Measurements from ENCODE around the gene PELI2.

The PELI2 gene

DNA sequence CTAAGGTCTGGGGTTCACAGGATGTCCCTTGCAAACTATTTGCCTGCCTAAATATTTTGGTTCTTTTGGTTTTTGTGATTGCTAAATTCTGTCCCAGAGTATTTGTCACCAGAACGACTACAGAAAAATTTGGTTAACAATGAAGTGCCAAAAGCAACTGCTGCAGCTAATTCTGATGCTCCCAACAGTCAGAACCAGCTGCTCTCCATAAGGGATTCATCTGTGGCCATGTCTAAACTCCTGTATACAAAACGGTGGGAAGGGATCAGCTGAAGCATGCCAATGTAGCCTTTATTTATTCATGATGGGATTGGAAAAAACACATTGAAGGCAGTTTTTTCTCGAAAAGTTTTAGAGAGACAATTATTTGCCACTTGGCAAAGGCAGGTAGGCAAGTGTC, 29.3 kb upstream of the PELI2 start:
- Histone ChIP-seq H2BK12ac (ENCODE audit: low read length) (no peak overlapping the region), H3K9me3 (replicated peaks in 1 of 2; ENCODE audit: control insufficient read depth in 2 of 2, insufficient read depth in 1 of 2, low read depth in 1 of 2, low read length in 2 of 2) (no peaks in the 10 kb centered on the region), H4K91ac (ENCODE audit: low read depth, low read length, poor library complexity) (no peak overlapping the region), H3K4me2 (ENCODE audit: insufficient read depth, low read length, poor library complexity, severe bottlenecking) (no peak overlapping the region), H2AFZ (ENCODE audit: low read length) (peak overlapping the region; percentile 13), H2AK5ac (ENCODE audit: low read depth, low read length) (no peak overlapping the region), H3K9ac (ENCODE audit: low read depth, low read length, poor library complexity) (no peak overlapping the region), H3K18ac (ENCODE audit: low read length) (no peak overlapping the region), H3K14ac (ENCODE audit: low read length) (no peak overlapping the region), H3K4me1 (ENCODE audit: control insufficient read depth in 2 of 2, insufficient read depth in 1 of 2, low read depth in 1 of 2, low read length in 2 of 2) (peaks cover 4 to 13% of the 10 kb centered on the region in 2 donors), H3K79me1 (ENCODE audit: low read depth, low read length) (no peaks in the 10 kb centered on the region), H3K27ac (replicated peaks; ENCODE audit: low read length) (no peak overlapping the region), H2BK120ac (ENCODE audit: low read depth, low read length) (no peak overlapping the region), H3K4me3 (ENCODE audit: low read length in 2 of 2) (no peak overlapping the region), H4K8ac (ENCODE audit: low read depth, low read length) (no peak overlapping the region), H2BK5ac (ENCODE audit: low read length) (no peak overlapping the region), H3K36me3 (replicated peaks in 1 of 2; ENCODE audit: control insufficient read depth in 2 of 2, insufficient read depth in 2 of 2, low read length in 2 of 2) (no peaks in the 10 kb centered on the region), H3K4ac (ENCODE audit: low read length) (no peak overlapping the region), H3K27me3 (ENCODE audit: control insufficient read depth in 3 of 3, insufficient read depth in 3 of 3, low read depth in 1 of 3, low read length in 3 of 3) (peaks cover 0 to 2% (median 0%) of the 10 kb centered on the region in 3 experiments), H3K23ac (ENCODE audit: low read depth, low read length, poor library complexity) (no peak overlapping the region), H2BK15ac (ENCODE audit: low read length) (no peak overlapping the region)
- WGBS, 2 donors (ENCODE audit: extremely low coverage in 2 of 2, insufficient read length in 2 of 2, insufficient replicate concordance in 1 of 2): no CpG with 5 or more reads among the region's 3 CpGs
- DNase-seq (ENCODE audit: low spot score): no peak

DNA sequence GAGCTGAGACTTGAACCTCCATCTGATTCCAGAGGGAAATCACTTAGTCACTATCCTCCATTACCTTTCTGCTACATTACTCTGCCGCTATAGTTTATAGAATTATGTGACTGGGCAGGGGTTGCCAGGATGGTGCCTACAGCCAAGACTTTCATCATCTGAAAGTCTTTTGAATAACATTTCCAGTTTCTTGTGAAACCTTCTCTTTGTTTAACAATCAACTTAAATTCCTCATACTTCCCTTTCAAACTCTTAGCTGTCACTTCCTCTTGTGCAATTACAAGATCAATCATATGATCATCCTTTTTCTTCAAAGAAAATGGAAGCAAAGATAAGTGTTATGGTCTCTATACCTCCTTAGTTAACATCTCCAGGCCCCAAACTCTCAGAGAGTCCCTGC, 25.4 kb upstream of the PELI2 start:
- Histone ChIP-seq H2BK12ac (ENCODE audit: low read length) (no peak overlapping the region), H3K4me1 (ENCODE audit: control insufficient read depth in 2 of 2, insufficient read depth in 1 of 2, low read depth in 1 of 2, low read length in 2 of 2) (peaks cover 4 to 9% of the 10 kb centered on the region in 2 donors), H3K4me3 (ENCODE audit: low read length in 2 of 2) (no peak overlapping the region), H2AK5ac (ENCODE audit: low read depth, low read length) (no peak overlapping the region), H4K91ac (ENCODE audit: low read depth, low read length, poor library complexity) (no peak overlapping the region), H3K9ac (ENCODE audit: low read depth, low read length, poor library complexity) (no peak overlapping the region), H3K36me3 (replicated peaks in 1 of 2; ENCODE audit: control insufficient read depth in 2 of 2, insufficient read depth in 2 of 2, low read length in 2 of 2) (no peaks in the 10 kb centered on the region), H3K14ac (ENCODE audit: low read length) (no peak overlapping the region), H4K8ac (ENCODE audit: low read depth, low read length) (no peak overlapping the region), H3K27me3 (ENCODE audit: control insufficient read depth in 3 of 3, insufficient read depth in 3 of 3, low read depth in 1 of 3, low read length in 3 of 3) (no peaks in the 10 kb centered on the region), H3K4me2 (ENCODE audit: insufficient read depth, low read length, poor library complexity, severe bottlenecking) (no peak overlapping the region), H3K18ac (ENCODE audit: low read length) (no peak overlapping the region), H2BK15ac (ENCODE audit: low read length) (no peak overlapping the region), H3K4ac (ENCODE audit: low read length) (no peak overlapping the region), H2BK120ac (ENCODE audit: low read depth, low read length) (no peak overlapping the region), H3K9me3 (replicated peaks in 1 of 2; ENCODE audit: control insufficient read depth in 2 of 2, insufficient read depth in 1 of 2, low read depth in 1 of 2, low read length in 2 of 2) (no peaks in the 10 kb centered on the region), H2BK5ac (ENCODE audit: low read length) (no peak overlapping the region), H3K27ac (replicated peaks; ENCODE audit: low read length) (no peak overlapping the region), H2AFZ (ENCODE audit: low read length) (no peak overlapping the region), H3K79me1 (ENCODE audit: low read depth, low read length) (no peaks in the 10 kb centered on the region), H3K23ac (ENCODE audit: low read depth, low read length, poor library complexity) (no peak overlapping the region)
- no peak for DNase-seq (ENCODE audit: low spot score)
- WGBS, 2 donors (ENCODE audit: extremely low coverage in 2 of 2, insufficient read length in 2 of 2, insufficient replicate concordance in 1 of 2): no CpG with 5 or more reads among the region's 1 CpG

DNA sequence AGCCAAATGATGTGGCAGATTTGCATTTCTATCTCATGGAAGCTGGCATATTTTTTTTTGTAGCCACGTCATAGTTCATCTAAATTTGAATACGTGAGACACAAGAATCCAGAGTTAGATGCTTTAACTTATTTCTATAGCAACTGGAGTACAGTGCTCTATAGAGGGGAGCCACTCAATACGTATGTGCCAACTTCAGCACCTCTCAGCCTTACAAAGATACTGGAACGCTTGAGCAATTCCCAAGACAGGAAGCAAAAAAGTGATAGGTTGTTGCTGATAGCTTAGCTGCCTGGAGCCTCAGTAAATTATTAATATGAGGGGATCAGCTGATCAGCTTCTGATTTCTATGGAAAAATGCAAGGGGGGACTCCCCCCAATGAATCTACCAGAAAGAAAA, 24.1 kb upstream of the PELI2 start:
- no peak overlapping the region for H3K9ac ChIP-seq (ENCODE audit: low read depth, low read length, poor library complexity)
- H3K23ac ChIP-seq (ENCODE audit: low read depth, low read length, poor library complexity): no peak overlapping the region
- no peak overlapping the region for H3K4me2 ChIP-seq (ENCODE audit: insufficient read depth, low read length, poor library complexity, severe bottlenecking)
- no peak overlapping the region for H4K91ac ChIP-seq (ENCODE audit: low read depth, low read length, poor library complexity)
- no peak overlapping the region for H3K4ac ChIP-seq (ENCODE audit: low read length)
- peaks cover 4 to 6% of the 10 kb centered on the region in 2 donors for H3K4me1 ChIP-seq (ENCODE audit: control insufficient read depth in 2 of 2, insufficient read depth in 1 of 2, low read depth in 1 of 2, low read length in 2 of 2)
- no peak overlapping the region for H2AK5ac ChIP-seq (ENCODE audit: low read depth, low read length)
- H2BK12ac ChIP-seq (ENCODE audit: low read length): no peak overlapping the region
- H3K14ac ChIP-seq (ENCODE audit: low read length): no peak overlapping the region
- H2BK15ac ChIP-seq (ENCODE audit: low read length): no peak overlapping the region
- no peaks in the 10 kb centered on the region for H3K9me3 ChIP-seq (replicated peaks in 1 of 2; ENCODE audit: control insufficient read depth in 2 of 2, insufficient read depth in 1 of 2, low read depth in 1 of 2, low read length in 2 of 2)
- H3K4me3 ChIP-seq (ENCODE audit: low read length in 2 of 2): no peak overlapping the region
- H4K8ac ChIP-seq (ENCODE audit: low read depth, low read length): no peak overlapping the region
- no peak overlapping the region for H2BK5ac ChIP-seq (ENCODE audit: low read length)
- no peak overlapping the region for H2AFZ ChIP-seq (ENCODE audit: low read length)
- H2BK120ac ChIP-seq (ENCODE audit: low read depth, low read length): no peak overlapping the region
- no peaks in the 10 kb centered on the region for H3K27me3 ChIP-seq (ENCODE audit: control insufficient read depth in 3 of 3, insufficient read depth in 3 of 3, low read depth in 1 of 3, low read length in 3 of 3)
- no peaks in the 10 kb centered on the region for H3K79me1 ChIP-seq (ENCODE audit: low read depth, low read length)
- H3K18ac ChIP-seq (ENCODE audit: low read length): no peak overlapping the region
- no peak overlapping the region for H3K27ac ChIP-seq (replicated peaks; ENCODE audit: low read length)
- WGBS, 2 donors (ENCODE audit: extremely low coverage in 2 of 2, insufficient read length in 2 of 2, insufficient replicate concordance in 1 of 2): no CpG with 5 or more reads among the region's 4 CpGs
- no peak for DNase-seq (ENCODE audit: low spot score)
- no peaks in the 10 kb centered on the region for H3K36me3 ChIP-seq (replicated peaks in 1 of 2; ENCODE audit: control insufficient read depth in 2 of 2, insufficient read depth in 2 of 2, low read length in 2 of 2)

DNA sequence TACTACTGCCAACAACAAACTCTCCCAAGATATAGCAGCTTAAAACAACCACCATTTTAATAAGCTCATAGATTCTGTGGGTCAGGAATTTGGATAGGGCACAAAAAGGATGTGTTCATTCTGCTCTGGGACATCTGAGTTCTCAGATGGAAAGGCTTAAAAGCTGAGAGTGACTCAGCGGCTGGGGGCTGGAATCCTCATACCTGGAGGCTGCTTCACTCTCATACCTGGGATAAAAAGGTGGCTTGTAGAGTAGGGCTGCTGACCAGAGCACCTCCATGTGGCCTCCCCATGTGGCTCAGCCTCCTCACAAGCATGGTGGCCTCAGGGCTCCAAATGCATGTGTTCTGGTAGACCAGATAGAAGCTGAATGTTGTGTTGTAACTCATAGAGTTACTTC, 20.2 kb upstream of the PELI2 start:
- H3K36me3 ChIP-seq (replicated peaks in 1 of 2; ENCODE audit: control insufficient read depth in 2 of 2, insufficient read depth in 2 of 2, low read length in 2 of 2): no peaks in the 10 kb centered on the region
- H4K91ac ChIP-seq (ENCODE audit: low read depth, low read length, poor library complexity): no peak overlapping the region
- no peak overlapping the region for H3K4me2 ChIP-seq (ENCODE audit: insufficient read depth, low read length, poor library complexity, severe bottlenecking)
- H2BK12ac ChIP-seq (ENCODE audit: low read length): no peak overlapping the region
- H3K9me3 ChIP-seq (replicated peaks in 1 of 2; ENCODE audit: control insufficient read depth in 2 of 2, insufficient read depth in 1 of 2, low read depth in 1 of 2, low read length in 2 of 2): no peaks in the 10 kb centered on the region
- no peak overlapping the region for H4K8ac ChIP-seq (ENCODE audit: low read depth, low read length)
- no peak overlapping the region for H3K14ac ChIP-seq (ENCODE audit: low read length)
- no peak overlapping the region for H3K4me3 ChIP-seq (ENCODE audit: low read length in 2 of 2)
- H3K27ac ChIP-seq (replicated peaks; ENCODE audit: low read length): no peak overlapping the region
- H2BK120ac ChIP-seq (ENCODE audit: low read depth, low read length): no peak overlapping the region
- H3K27me3 ChIP-seq (ENCODE audit: control insufficient read depth in 3 of 3, insufficient read depth in 3 of 3, low read depth in 1 of 3, low read length in 3 of 3): no peaks in the 10 kb centered on the region
- no peak for DNase-seq (ENCODE audit: low spot score)
- H3K9ac ChIP-seq (ENCODE audit: low read depth, low read length, poor library complexity): no peak overlapping the region
- no peak overlapping the region for H2AK5ac ChIP-seq (ENCODE audit: low read depth, low read length)
- WGBS, 2 donors (ENCODE audit: extremely low coverage in 2 of 2, insufficient read length in 2 of 2, insufficient replicate concordance in 1 of 2): no CpG with 5 or more reads among the region's 1 CpG
- no peak overlapping the region for H2BK15ac ChIP-seq (ENCODE audit: low read length)
- no peak overlapping the region for H2BK5ac ChIP-seq (ENCODE audit: low read length)
- H3K79me1 ChIP-seq (ENCODE audit: low read depth, low read length): no peaks in the 10 kb centered on the region
- H3K18ac ChIP-seq (ENCODE audit: low read length): no peak overlapping the region
- no peak overlapping the region for H2AFZ ChIP-seq (ENCODE audit: low read length)
- no peak overlapping the region for H3K4ac ChIP-seq (ENCODE audit: low read length)
- peaks cover 3 to 11% of the 10 kb centered on the region in 2 donors for H3K4me1 ChIP-seq (ENCODE audit: control insufficient read depth in 2 of 2, insufficient read depth in 1 of 2, low read depth in 1 of 2, low read length in 2 of 2)
- no peak overlapping the region for H3K23ac ChIP-seq (ENCODE audit: low read depth, low read length, poor library complexity)
